Inflammatory macrophage (primary cell): Measurements from ENCODE around the gene NFXL1.
A peak's percentile ranks its signal among the peaks of the same experiment; 100 is the strongest.

ENCODE experiments used
- DNase-seq, 2 donors: peaks; one replicate each; pipeline ENCODE4 v3.0.0-alpha.2; 2020 to 2022

The NFXL1 gene

DNA sequence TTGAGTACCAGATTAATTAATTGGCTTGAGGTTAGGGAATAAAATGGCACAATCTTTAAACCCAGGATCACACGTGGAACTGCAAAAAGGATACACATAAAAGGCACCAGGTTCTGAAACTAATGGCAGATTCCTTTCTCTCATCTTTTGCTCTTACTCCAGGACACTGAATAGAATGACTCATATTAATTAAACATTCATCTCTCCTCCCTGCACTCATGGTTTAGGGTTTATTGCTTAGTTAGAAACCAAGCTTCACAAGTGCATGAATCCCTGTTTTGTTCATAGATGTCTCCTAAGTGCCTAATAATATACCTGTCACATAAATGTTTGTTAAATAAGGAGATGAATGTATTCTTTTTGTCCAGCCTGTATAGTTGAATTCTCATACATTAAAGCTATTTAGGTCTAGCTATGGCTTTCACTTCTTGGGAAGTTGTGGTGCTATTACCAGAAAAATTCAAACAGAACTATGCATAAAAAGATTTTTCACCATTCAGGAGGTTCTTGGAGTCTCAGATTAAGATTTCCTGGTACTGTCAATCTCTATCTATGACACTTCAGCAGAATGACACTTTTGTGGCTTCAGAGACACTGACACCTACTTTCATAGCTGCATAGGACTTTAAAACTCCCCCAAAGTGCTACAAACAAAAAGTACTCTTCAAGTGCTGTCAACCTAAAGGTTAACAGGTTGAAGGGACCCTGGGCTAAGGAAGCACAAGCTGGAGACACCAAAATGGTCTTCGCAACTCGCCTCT, 83.9 kb downstream of the NFXL1 start:
- DNase-seq: no peak

DNA sequence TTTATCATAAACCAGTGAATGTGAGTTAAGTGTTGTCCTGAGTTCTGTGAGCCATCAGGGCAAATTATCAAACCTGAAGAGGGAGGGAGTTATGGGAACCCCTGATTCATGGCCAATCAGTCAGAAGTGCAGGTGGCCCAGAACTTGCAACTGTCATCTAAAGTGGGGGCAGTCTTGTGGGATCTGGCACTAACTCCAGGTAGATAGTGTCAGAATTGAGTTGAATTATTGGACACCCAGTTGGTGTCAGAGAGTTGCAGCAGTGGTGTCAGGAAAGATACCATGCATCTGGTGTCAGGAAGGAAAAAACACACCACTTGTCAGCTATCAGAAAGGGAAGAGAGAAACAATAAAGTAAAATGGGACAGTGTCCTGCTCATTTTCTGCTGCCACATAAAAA, 84.9 kb downstream of the NFXL1 start:
- DNase-seq: no peak

DNA sequence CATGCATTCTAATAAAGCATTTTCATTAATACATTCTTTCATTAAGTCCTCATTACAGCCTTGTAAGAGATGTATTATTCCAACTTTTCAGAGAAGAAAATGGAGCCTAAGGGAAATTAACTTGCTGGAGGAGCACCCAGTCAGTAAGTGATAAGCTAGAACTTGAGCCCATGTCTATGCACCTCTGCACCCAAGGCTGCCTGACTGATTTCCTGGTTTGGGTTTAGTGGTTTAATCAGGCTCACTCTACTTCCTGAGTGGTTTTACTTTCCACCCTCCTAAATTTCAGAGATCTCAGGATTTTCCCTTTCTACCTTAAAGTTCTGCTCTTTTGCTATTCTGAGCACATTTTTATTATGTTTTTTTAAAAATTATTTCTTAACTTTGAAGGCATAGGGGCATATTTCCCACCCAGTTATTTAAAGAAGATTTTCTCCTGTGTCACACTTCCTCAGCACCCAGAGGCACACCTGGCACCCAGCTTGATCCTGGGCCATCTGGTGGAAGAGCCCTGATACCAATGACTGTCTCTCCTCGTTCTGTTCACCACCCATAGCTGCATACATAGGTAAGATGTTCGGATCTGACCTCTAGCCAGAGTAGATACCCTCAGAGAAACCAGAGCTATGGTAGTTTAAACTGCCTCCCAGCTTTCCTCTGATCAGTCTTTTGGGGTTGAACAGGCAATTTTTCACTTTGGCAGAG, 86.9 kb downstream of the NFXL1 start:
- DNase-seq: no peak

DNA sequence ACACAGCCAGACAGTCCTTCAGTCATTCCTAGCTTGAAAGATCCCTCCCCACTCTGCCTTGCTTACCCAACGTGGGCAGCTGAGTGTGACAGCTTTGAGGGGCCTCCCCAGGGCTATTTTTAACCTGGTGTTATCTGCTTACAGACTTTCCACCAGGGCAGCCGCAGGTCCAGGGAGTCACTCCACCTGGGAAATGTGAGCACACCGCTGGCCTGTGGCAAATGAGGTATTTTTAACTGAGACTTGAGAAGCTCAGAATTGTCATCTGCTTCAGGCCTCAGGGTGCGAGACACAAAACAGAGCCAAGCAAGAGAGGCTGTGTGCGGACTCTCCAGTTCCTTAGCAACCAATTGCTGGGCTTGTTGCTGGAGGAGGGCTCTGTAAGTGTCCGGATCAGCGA, 89.5 kb downstream of the NFXL1 start:
- DNase-seq: no peak

DNA sequence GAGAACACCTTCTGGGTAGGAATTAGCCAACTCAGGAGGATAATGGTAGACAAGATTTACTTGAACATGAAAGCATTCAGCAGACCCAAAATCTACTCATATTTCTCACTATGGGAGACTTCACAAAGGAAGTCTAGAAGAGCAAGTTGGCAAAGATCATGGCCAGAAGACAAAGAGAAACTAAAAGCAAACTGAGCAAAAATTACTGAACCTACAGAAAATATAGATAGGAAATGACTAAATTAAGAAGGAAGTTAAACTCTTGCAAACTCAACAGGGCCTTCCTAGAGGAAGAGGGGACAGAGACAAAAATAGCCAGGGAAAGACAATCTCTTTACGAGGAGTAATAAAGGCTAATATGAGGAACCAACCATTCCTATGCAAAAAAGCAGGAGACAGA, 95.2 kb downstream of the NFXL1 start:
- peak in 1 of 2 donors; percentile 9 for DNase-seq

DNA sequence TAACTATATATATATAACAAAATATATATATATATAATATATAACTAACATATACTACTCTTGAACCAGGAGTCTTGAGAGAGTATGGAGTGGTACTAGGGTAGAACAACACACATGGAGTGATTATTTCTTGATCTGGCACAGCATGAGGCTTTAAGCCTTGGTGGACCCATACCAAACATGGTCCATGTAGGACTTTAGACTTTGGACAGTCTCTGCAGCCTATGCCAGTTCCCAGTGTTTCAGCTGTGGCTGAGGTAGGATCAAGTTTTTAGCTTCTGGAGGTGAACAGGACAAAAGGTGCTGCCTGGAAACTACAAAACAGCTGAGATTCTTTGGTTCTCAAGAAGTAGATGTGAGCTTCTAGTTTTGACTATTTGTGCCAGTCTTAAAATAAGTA, 97.1 kb downstream of the NFXL1 start:
- DNase-seq: no peak

DNA sequence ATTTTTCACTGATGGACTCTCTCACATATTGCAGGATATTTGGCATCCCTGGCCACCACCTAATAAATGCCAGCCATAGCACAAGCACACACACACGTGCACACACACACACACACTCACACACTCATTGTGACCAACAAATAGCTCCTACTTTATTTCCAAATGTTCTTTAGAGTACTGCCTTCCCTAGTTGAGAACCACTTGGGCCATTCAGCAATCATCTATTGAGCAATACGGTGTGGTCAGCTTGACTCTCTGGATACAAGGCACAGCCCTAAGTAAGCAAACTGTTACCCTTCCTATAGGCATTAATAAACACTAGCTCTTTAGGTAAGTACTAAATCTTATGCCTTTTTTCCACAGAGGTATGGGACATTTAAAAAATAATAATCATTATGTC, 97.6 kb downstream of the NFXL1 start:
- no peak for DNase-seq

DNA sequence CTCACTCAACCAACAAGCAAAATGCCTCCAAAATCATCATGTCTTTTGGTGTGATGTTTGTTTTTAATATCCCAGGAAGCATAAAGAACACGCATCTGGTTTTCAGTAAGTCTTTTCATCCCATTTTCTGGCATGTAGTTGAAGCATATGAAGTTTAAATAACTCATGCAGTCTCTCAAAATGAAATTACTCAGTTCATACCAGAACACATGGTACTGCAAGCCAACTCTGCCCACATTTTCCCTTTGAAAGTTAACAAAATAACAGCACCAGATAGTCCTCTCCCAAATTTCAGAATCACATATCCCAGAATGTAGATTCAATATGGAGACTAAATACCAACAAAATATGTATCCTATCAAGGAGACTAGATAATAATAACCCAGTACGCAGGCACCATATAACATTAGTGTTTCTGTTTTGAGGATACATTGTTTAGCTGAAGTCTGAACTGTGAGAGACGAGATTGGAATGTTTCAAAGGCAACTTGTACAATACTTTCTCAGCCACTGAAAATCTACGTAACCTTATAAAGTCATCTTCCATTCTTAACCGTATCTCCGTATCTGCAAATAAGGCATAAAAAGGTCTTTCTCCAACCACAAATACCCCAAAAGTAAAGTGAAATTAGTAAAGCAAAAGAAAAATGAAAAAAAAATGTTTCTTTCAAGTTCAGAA, 99.6 kb downstream of the NFXL1 start:
- DNase-seq: no peak

DNA sequence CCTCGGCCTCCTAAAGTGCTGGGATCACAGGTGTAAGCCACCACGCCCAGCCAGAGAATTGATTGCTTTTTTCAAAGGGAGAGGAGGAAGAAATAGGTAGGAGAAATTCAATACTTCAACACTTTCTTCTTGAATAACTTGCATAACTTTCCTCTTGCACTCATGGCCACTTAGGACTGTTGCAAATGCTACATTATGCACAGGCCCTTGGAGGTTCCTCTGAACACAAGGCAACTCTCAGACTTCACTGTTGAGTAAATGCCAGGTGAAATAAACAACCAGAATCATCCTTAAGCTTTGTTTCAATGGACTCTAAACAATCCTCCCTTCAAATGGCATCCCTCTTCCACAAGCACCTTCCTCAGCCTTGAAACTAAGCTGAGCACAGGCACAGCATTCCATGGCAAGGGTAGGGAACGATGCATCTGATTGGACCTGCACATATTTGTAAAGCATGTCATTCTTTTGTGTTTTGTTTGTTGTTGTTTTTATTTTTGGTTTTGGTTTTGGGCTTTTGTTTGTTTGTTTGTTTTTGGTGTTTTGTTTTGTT, 104.7 kb downstream of the NFXL1 start:
- DNase-seq: no peak

DNA sequence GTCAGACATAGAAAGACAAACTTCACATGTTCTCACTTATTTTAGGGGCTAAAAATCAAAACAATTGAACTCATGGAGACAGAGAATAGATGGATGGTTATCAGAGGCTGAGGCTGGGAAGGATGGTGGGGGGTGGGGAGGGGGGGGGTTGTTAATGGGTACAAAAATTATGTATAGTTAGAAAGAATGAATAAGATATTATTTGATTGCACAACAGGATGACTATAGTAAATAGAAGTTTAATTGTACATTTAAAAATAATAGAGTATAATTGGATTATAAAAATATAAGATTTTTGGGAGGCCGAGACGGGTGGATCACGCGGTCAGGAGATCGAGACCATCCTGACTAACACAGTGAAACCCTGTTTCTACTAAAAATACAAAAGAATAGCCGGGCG, 109.8 kb downstream of the NFXL1 start:
- DNase-seq: no peak

DNA sequence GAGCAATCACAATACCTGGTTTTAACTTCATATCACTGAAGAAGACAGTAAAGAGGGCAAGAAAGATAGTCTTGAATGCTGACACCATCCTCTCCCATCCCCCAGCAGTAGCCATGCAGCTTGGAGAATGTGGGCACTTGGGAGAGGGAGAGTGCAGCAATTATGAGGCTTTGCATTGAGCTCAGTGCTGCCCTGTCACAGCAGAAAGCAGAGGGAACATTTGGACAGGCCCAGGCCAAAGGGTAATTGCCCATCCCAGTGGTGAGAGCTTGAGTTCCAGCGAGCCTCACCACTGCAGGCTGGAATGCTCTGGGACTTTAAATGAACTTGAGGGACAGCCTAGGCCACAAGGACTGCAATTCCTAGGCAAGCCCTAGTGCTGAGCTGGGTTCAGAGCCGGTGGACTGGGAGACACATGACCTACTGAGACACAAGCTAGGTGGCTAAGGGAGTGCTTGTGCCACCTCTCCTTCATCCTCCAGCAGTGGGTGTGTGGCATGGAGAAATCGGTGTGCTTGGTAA, 112.8 kb downstream of the NFXL1 start:
- DNase-seq: no peak

DNA sequence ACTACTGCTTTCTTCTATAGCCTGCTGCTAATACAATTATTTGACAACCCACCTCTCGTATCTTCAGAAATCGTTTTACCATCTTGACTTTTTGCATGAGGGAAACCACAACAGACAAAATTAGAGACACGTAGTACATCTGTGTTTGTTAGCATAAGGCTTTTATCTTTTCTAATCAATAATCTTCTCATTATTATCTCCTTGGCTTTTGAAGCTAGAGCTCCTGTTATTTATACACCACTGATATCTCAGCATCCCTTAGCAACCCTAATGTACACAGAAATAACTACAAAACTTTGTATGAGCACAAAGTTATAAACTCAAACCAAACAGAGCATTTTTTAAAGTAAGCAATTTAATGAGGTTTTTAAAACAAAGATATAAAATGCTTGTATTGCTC, 116.2 kb downstream of the NFXL1 start:
- DNase-seq: no peak
